HCT116 (cell line): ENCODE results near the gene PCDH9. TPM values are rescaled to one million over a fixed set of nuclear protein-coding genes. Genes with fewer than 3 reads are reported as not detected.

Experiments used
- ATAC-seq: fragments of 200-7000 bp; cut with Tn5 transposase; 2 replicates; pipeline ENCODE4 v1.9.1; 2020; ENCODE audit warnings: mild to moderate bottlenecking, moderate library complexity
- BruUV-seq: library from RNA; stranded (reverse); fragments of 400-500 nt; replicated peaks from 2 replicates; lab custom pipeline; 2021; lab: Mats Ljungman, UMichigan
- CTCF ChIA-PET: fragments of 300-600 bp; sonication (Branson Sonifier 250); formaldehyde crosslinking; loops from one replicate; lab custom pipeline; 2021; ENCODE audit warnings: antibody characterized with exemption; lab: Charles Lee
- POLR2A ChIA-PET: fragments of 300-600, 350-600 bp; sonication (Branson Sonifier 250); formaldehyde crosslinking; loops from one replicate; lab custom pipeline; 2021; ENCODE audit warnings: antibody characterized with exemption; lab: Charles Lee
- RAD21 ChIA-PET, 2 experiments: fragments of 300-600 bp; sonication (Branson Sonifier 250); formaldehyde crosslinking; loops; one replicate each; lab custom pipeline; 2023; ENCODE audit warnings: low total read pairs in 2 of 2; ENCODE audit not compliant: uncharacterized antibody in 2 of 2, unreplicated experiment in 2 of 2, low non-redundant PET in 1 of 2; lab: Charles Lee
- DNase-seq: peaks from one replicate; pipeline ENCODE4 v3.0.0-alpha.2; 2010; ENCODE audit warnings: low read depth, low spot score
- H2AFZ ChIP-seq: fragments of 200-600 bp; shearing (Covaris generic), sonication (generic); 2 replicates; pipeline ENCODE4 v1.6.1; 2017; ENCODE audit warnings: low read depth, mixed run types, mixed read lengths, antibody characterized with exemption, low read length; ENCODE audit not compliant: poor library complexity, severe bottlenecking
- H3K27ac ChIP-seq: 2 replicates; pipeline ENCODE4 v1.5.1; 2012; ENCODE audit warnings: low read depth, low read length
- H3K27me3 ChIP-seq: fragments of 200-600 bp; sonication (generic); 2 replicates; pipeline ENCODE4 v1.6.1; 2016; ENCODE audit warnings: mixed run types, low read length, mixed read lengths; ENCODE audit not compliant: insufficient read depth
- H3K36me3 ChIP-seq, 2 experiments: fragments of 200-500 bp in 1 of 2; fragments of 200-600 bp in 1 of 2; sonication (Bioruptor generic) in 1 of 2; sonication (generic) in 1 of 2; 2 replicates each; pipeline versions ENCODE4 v1.5.1 to v1.6.1; 2014 to 2016; ENCODE audit warnings: low read length in 2 of 2, inconsistent platforms in 1 of 2, mixed read lengths in 1 of 2, mixed run types in 1 of 2; ENCODE audit not compliant: insufficient read depth in 2 of 2, control insufficient read depth in 1 of 2
- H3K4me1 ChIP-seq, 2 experiments: fragments of 200-600 bp in 1 of 2; sonication (generic) in 1 of 2; 2 replicates each; pipeline versions ENCODE4 v1.5.1 to v1.6.1; 2012 to 2017; ENCODE audit warnings: low read length in 2 of 2, inconsistent platforms in 1 of 2, mild to moderate bottlenecking in 1 of 2, mixed read lengths in 1 of 2, mixed run types in 1 of 2, moderate library complexity in 1 of 2; ENCODE audit not compliant: insufficient read depth in 2 of 2, control insufficient read depth in 1 of 2
- H3K4me2 ChIP-seq: fragments of 200-600 bp; sonication (generic); 2 replicates; pipeline ENCODE4 v1.6.1; 2017; ENCODE audit warnings: mixed run types, low read length, mixed read lengths
- H3K4me3 ChIP-seq, 2 experiments: fragments of 200-600 bp in 1 of 2; sonication (generic) in 1 of 2; replicated peaks in 1 of 2; 2 replicates each; pipeline ENCODE4 v1.5.1; 2011 to 2016; ENCODE audit warnings: low read length in 2 of 2, control low read depth in 1 of 2, low read depth in 1 of 2, mild to moderate bottlenecking in 1 of 2, mixed read lengths in 1 of 2, mixed run types in 1 of 2
- H3K79me2 ChIP-seq: fragments of 200-600 bp; sonication (generic); 2 replicates; pipeline ENCODE4 v1.6.1; 2017; ENCODE audit warnings: mild to moderate bottlenecking, mixed run types, low read length, moderate library complexity, mixed read lengths; ENCODE audit not compliant: insufficient read depth
- H3K9ac ChIP-seq: fragments of 200-600 bp; sonication (generic); 2 replicates; pipeline ENCODE4 v1.6.1; 2016; ENCODE audit warnings: low read length, mixed read lengths
- H3K9me2 ChIP-seq: fragments of 200-600 bp; sonication (generic), shearing (Covaris generic); 2 replicates; pipeline ENCODE4 v1.6.1; 2017; ENCODE audit warnings: mixed run types, mild to moderate bottlenecking, moderate library complexity; ENCODE audit not compliant: insufficient read depth
- H3K9me3 ChIP-seq, 2 experiments: fragments of 200-500 bp in 1 of 2; fragments of 200-600 bp in 1 of 2; sonication (Bioruptor generic) in 1 of 2; sonication (generic) in 1 of 2; 2 replicates each; pipeline ENCODE4 v1.6.1; 2014 to 2017; ENCODE audit warnings: low read length in 2 of 2, mixed read lengths in 2 of 2, inconsistent platforms in 1 of 2, low read depth in 1 of 2, mild to moderate bottlenecking in 1 of 2, mixed run types in 1 of 2, moderate library complexity in 1 of 2; ENCODE audit not compliant: control insufficient read depth in 1 of 2, insufficient read depth in 1 of 2
- H4K20me1 ChIP-seq: fragments of 200-600 bp; sonication (generic), shearing (Covaris generic); 2 replicates; pipeline ENCODE4 v1.6.1; 2017; ENCODE audit warnings: mixed run types, mild to moderate bottlenecking, moderate library complexity; ENCODE audit not compliant: insufficient read depth
- CBX3 ChIP-seq: IDR thresholded peaks from 2 replicates; pipeline ENCODE4 v1.6.1; 2012; ENCODE audit warnings: low read depth
- CEBPB ChIP-seq: IDR thresholded peaks from 2 replicates; pipeline ENCODE4 v1.6.1; 2012; ENCODE audit warnings: low read depth
- EGR1 ChIP-seq: IDR thresholded peaks from 2 replicates; pipeline ENCODE4 v1.6.1; 2012; ENCODE audit warnings: low read depth
- ELF1 ChIP-seq: IDR thresholded peaks from 2 replicates; pipeline ENCODE4 v1.6.1; 2012; ENCODE audit warnings: low read depth, borderline replicate concordance
- EZH2 ChIP-seq: fragments of 200-600 bp; sonication (generic); IDR thresholded peaks from 2 replicates; pipeline ENCODE4 v1.6.1; 2017; ENCODE audit warnings: antibody characterized with exemption, mixed run types
- EZH2phosphoT487 ChIP-seq: fragments of 200-600 bp; IDR thresholded peaks from 2 replicates; pipeline ENCODE4 v1.6.1; 2018; ENCODE audit warnings: antibody characterized with exemption, borderline replicate concordance
- FOSL1 ChIP-seq: IDR thresholded peaks from 2 replicates; pipeline ENCODE4 v1.6.1; 2012; ENCODE audit warnings: low read depth
- POLR2A ChIP-seq: IDR thresholded peaks from 2 replicates; pipeline ENCODE4 v1.7.0; 2011; ENCODE audit warnings: borderline replicate concordance; ENCODE audit not compliant: insufficient read depth, insufficient read length; ENCODE audit errors: extremely low read depth
- SIN3A ChIP-seq: IDR thresholded peaks from 2 replicates; pipeline ENCODE4 v1.6.1; 2012; ENCODE audit warnings: low read depth
- SP1 ChIP-seq: IDR thresholded peaks from 2 replicates; pipeline ENCODE4 v1.6.1; 2012; ENCODE audit warnings: low read depth
- SRF ChIP-seq: IDR thresholded peaks from 2 replicates; pipeline ENCODE4 v1.6.1; 2012; ENCODE audit warnings: low read depth
- TCF7L2 ChIP-seq: IDR thresholded peaks from 2 replicates; pipeline ENCODE4 v1.7.0; 2011; ENCODE audit warnings: borderline replicate concordance, inconsistent platforms; ENCODE audit not compliant: insufficient read depth, insufficient read length; ENCODE audit errors: extremely low read depth
- YY1 ChIP-seq: IDR thresholded peaks from 2 replicates; pipeline ENCODE4 v1.6.1; 2011; ENCODE audit warnings: low read length, low read depth, moderate library complexity, mild to moderate bottlenecking; ENCODE audit not compliant: insufficient replicate concordance; ENCODE audit errors: extremely low read depth
- ZFX ChIP-seq: fragments of 450-650 bp; IDR thresholded peaks from 2 replicates; pipeline ENCODE4 v1.6.1; 2017
- intact Hi-C: fragments of 100-400 bp; cut with micrococcal nuclease; formaldehyde crosslinking; loops from 2 replicates; pipeline ENCODE4 v1.10.0; 2022
- total RNA-seq: library from RNA; stranded (reverse); gene quantifications from one replicate; pipeline ENCODE4 v1.2.1, GENCODE V29; 2021; ENCODE audit not compliant: unreplicated experiment
- TF ChIP-seq, protein P1 (sequence below): IDR thresholded peaks from 2 replicates; pipeline ENCODE4 v1.6.1; 2011; ENCODE audit warnings: mild to moderate bottlenecking, low read length, moderate library complexity; ENCODE audit not compliant: insufficient replicate concordance; ENCODE audit errors: extremely low read depth
- TF ChIP-seq, protein P2 (sequence below), 3 experiments: fragments of 200-600 bp in 1 of 3; sonication (generic) in 1 of 3; IDR thresholded peaks in 2 of 3; conservative IDR thresholded peaks in 1 of 3; 2 replicates each; pipeline ENCODE4 v1.5.1; 2012 to 2017; ENCODE audit warnings: low read depth in 2 of 3, low read length in 2 of 3, antibody characterized with exemption in 1 of 3, borderline replicate concordance in 1 of 3, control low read depth in 1 of 3, mild to moderate bottlenecking in 1 of 3, mixed read lengths in 1 of 3, mixed run types in 1 of 3, moderate library complexity in 1 of 3; ENCODE audit not compliant: insufficient read depth in 1 of 3
- TF ChIP-seq, protein P3 (sequence below): IDR thresholded peaks from 2 replicates; pipeline ENCODE4 v1.6.1; 2012
- TF ChIP-seq, protein P4 (sequence below): IDR thresholded peaks from 2 replicates; pipeline ENCODE4 v1.6.1; 2012

PCDH9 gene
- total RNA-seq, 1 experiment from 2014 or later = 0.02 TPM

DNA sequence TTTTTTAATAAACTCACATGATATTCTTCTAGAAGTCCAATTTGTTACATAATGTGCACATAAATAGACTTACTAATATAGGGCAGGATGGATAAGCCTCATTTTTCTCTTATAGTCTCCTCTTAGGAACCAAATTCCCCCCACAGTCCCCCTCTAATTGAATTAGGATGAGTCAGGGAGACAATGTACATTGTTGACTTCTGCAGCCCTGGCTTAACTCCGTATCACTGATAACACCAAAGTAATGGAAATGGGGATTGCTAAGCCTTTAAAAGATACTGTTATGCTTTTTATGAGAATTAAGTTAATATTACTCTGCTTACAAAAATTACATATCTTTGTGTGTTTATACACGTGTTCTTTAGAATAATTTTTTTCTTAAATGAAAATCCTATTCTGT, 5.1 kb upstream of the PCDH9 start:
- H2AFZ ChIP-seq = no peak overlapping the region
- H3K9me2 ChIP-seq = no peaks in the 10 kb centered on the region
- ChIA-PET POLR2A (no interaction called here), RAD21 (no interaction called here), CTCF (no interaction called here)
- intact Hi-C loops = no loop called here
- H3K9me3 ChIP-seq = no peaks in the 10 kb centered on the region
- H3K4me2 ChIP-seq = no peak overlapping the region
- no peak for DNase-seq
- no peaks in the 10 kb centered on the region for H3K27me3 ChIP-seq
- H3K4me3 ChIP-seq = no peak overlapping the region
- no peaks in the 10 kb centered on the region for H3K4me1 ChIP-seq
- BruUV-seq = no TSS peak
- no peaks in the 10 kb centered on the region for H3K36me3 ChIP-seq
- no peak overlapping the region for H3K9ac ChIP-seq
- no peak overlapping the region for H3K27ac ChIP-seq
- no peak for TF ChIP-seq CEBPB
- no peak for TF ChIP-seq CBX3
- TF ChIP-seq ELF1 = no peak
- TF ChIP-seq EZH2 = no peak
- no peak for TF ChIP-seq YY1
- TF ChIP-seq EGR1 = no peak
- TF ChIP-seq SIN3A = no peak
- no peak for TF ChIP-seq SP1
- TF ChIP-seq, protein P1, sequence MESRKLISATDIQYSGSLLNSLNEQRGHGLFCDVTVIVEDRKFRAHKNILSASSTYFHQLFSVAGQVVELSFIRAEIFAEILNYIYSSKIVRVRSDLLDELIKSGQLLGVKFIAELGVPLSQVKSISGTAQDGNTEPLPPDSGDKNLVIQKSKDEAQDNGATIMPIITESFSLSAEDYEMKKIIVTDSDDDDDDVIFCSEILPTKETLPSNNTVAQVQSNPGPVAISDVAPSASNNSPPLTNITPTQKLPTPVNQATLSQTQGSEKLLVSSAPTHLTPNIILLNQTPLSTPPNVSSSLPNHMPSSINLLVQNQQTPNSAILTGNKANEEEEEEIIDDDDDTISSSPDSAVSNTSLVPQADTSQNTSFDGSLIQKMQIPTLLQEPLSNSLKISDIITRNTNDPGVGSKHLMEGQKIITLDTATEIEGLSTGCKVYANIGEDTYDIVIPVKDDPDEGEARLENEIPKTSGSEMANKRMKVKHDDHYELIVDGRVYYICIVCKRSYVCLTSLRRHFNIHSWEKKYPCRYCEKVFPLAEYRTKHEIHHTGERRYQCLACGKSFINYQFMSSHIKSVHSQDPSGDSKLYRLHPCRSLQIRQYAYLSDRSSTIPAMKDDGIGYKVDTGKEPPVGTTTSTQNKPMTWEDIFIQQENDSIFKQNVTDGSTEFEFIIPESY = no peak
- TF ChIP-seq POLR2A = no peak
- TF ChIP-seq ZFX = no peak
- no peak for TF ChIP-seq TCF7L2
- TF ChIP-seq SRF = no peak
- TF ChIP-seq, protein P2, sequence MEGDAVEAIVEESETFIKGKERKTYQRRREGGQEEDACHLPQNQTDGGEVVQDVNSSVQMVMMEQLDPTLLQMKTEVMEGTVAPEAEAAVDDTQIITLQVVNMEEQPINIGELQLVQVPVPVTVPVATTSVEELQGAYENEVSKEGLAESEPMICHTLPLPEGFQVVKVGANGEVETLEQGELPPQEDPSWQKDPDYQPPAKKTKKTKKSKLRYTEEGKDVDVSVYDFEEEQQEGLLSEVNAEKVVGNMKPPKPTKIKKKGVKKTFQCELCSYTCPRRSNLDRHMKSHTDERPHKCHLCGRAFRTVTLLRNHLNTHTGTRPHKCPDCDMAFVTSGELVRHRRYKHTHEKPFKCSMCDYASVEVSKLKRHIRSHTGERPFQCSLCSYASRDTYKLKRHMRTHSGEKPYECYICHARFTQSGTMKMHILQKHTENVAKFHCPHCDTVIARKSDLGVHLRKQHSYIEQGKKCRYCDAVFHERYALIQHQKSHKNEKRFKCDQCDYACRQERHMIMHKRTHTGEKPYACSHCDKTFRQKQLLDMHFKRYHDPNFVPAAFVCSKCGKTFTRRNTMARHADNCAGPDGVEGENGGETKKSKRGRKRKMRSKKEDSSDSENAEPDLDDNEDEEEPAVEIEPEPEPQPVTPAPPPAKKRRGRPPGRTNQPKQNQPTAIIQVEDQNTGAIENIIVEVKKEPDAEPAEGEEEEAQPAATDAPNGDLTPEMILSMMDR (IDR thresholded peaks at IDR 0.05 in 2 of 3, conservative IDR thresholded peaks at IDR 0.05 in 1 of 3; ENCODE audit: borderline replicate concordance in 1 of 3, insufficient read depth in 1 of 3, low read depth in 2 of 3, low read length in 2 of 3) = no peak
- no peak for TF ChIP-seq EZH2phosphoT487
- TF ChIP-seq FOSL1 = no peak
- TF ChIP-seq, protein P3, sequence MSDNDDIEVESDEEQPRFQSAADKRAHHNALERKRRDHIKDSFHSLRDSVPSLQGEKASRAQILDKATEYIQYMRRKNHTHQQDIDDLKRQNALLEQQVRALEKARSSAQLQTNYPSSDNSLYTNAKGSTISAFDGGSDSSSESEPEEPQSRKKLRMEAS = no peak
- TF ChIP-seq, protein P4, sequence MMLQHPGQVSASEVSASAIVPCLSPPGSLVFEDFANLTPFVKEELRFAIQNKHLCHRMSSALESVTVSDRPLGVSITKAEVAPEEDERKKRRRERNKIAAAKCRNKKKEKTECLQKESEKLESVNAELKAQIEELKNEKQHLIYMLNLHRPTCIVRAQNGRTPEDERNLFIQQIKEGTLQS = no peak
- TF ChIP-seq, all 23 proteins: peak for 0
- ATAC-seq = no peak
- H4K20me1 ChIP-seq = no peaks in the 10 kb centered on the region; the same call in 1 of the 2 replicates
- H3K79me2 ChIP-seq = no peaks in the 10 kb centered on the region
